Smooth muscle cell (in vitro differentiated cells): ENCODE measurements around the gene KLF15. TPM values are rescaled to one million over a fixed set of nuclear protein-coding genes. Genes with fewer than 3 reads are reported as not detected.

Experiments used
- DNase-seq: peaks from one replicate; lab custom pipeline; 2025; ENCODE audit not compliant: unreplicated experiment; lab: John Stamatoyannopoulos, UW
- H2AFZ ChIP-seq: fragments of 200-600 bp; sonication (generic); 2 replicates; pipeline ENCODE4 v1.6.0; 2016; ENCODE audit warnings: antibody characterized with exemption, low read depth, mild to moderate bottlenecking
- H3F3A ChIP-seq: fragments of 200-600 bp; sonication (generic); 2 replicates; pipeline ENCODE4 v1.6.0; 2017; ENCODE audit warnings: antibody characterized with exemption, low read depth
- H3K27ac ChIP-seq: fragments of 200-600 bp; sonication (generic); 2 replicates; pipeline ENCODE4 v1.5.1; 2016; ENCODE audit warnings: low read depth, mild to moderate bottlenecking
- H3K27me3 ChIP-seq: fragments of 200-600 bp; sonication (generic); 2 replicates; pipeline ENCODE4 v1.6.1; 2016; ENCODE audit warnings: low read depth, mild to moderate bottlenecking
- H3K36me3 ChIP-seq: fragments of 200-600 bp; sonication (generic); 2 replicates; pipeline ENCODE4 v1.5.1; 2016; ENCODE audit warnings: low read depth
- H3K4me1 ChIP-seq: fragments of 200-600 bp; sonication (generic); 2 replicates; pipeline ENCODE4 v1.5.1; 2016; ENCODE audit warnings: low read depth
- H3K4me2 ChIP-seq: fragments of 200-600 bp; sonication (generic); 2 replicates; pipeline ENCODE4 v1.6.0; 2016; ENCODE audit warnings: mild to moderate bottlenecking
- H3K4me3 ChIP-seq: fragments of 200-600 bp; sonication (generic); 2 replicates; pipeline ENCODE4 v1.5.1; 2016; ENCODE audit warnings: mild to moderate bottlenecking
- H3K79me2 ChIP-seq: fragments of 200-600 bp; sonication (generic); 2 replicates; pipeline ENCODE4 v1.6.0; 2016; ENCODE audit warnings: low read depth, mild to moderate bottlenecking
- H3K9ac ChIP-seq: fragments of 200-600 bp; sonication (generic); 2 replicates; pipeline ENCODE4 v1.6.0; 2016; ENCODE audit warnings: low read depth
- H3K9me3 ChIP-seq: fragments of 200-600 bp; sonication (generic); replicated peaks from 2 replicates; pipeline ENCODE4 v1.5.1; 2016; ENCODE audit warnings: low read depth
- H4K20me1 ChIP-seq: fragments of 200-600 bp; sonication (generic); 2 replicates; pipeline ENCODE4 v1.6.0; 2016; ENCODE audit warnings: low read depth
- CTCF ChIP-seq: fragments of 200-600 bp; sonication (generic); IDR thresholded peaks from 2 replicates; pipeline ENCODE4 v1.5.1; 2017; ENCODE audit warnings: borderline replicate concordance, mild to moderate bottlenecking, antibody characterized with exemption; ENCODE audit not compliant: insufficient read depth, poor library complexity, severe bottlenecking
- WGBS: methylation state at CpG from one replicate; pipeline ENCODE4 v1.1.7; 2016; ENCODE audit warnings: low lambda C conversion rate; 5-methylcytosine and 5-hydroxymethylcytosine counted together
- polyA plus RNA-seq: library from polyadenylated mRNA; unstranded; fragments of >200 nt; fragmentation: Nextera tagmentation; extraction: Ambion mirVana; gene quantifications from 2 replicates; pipeline ENCODE4 v1.2.1, GENCODE V29; 2016
- total RNA-seq: library from RNA; depleted of rRNA; stranded (reverse); fragments of >200 nt; gene quantifications from 2 replicates; pipeline ENCODE4 v1.2.3, GENCODE V29; 2014

Gene KLF15
- total and polyA plus RNA-seq, 2 experiments from 2014 or later = not detected

- TF ChIP-seq CTCF = no peak
- H2AFZ ChIP-seq = no peak overlapping the region
- H3K9ac ChIP-seq = no peak overlapping the region
- no peaks in the 10 kb centered on the region for H3K36me3 ChIP-seq
- H3K4me2 ChIP-seq = no peak overlapping the region
- H3K27ac ChIP-seq = no peak overlapping the region
- H4K20me1 ChIP-seq = no peaks in the 10 kb centered on the region
- H3F3A ChIP-seq = no peaks in the 10 kb centered on the region
- no peak overlapping the region for H3K4me3 ChIP-seq
- no peaks in the 10 kb centered on the region for H3K79me2 ChIP-seq
- H3K9me3 ChIP-seq = no peaks in the 10 kb centered on the region
- H3K4me1 ChIP-seq = no peaks in the 10 kb centered on the region
- WGBS = 84% methylated on average over 7 of the region's 7 CpGs
- DNase-seq = no peak
- H3K27me3 ChIP-seq = no peaks in the 10 kb centered on the region
Measured at GRCh38 chr3:126311338-126311978, 45.8 kb downstream of the KLF15 start.

- no peak for DNase-seq
- H3K27me3 ChIP-seq = no peaks in the 10 kb centered on the region
- no peak overlapping the region for H3K9ac ChIP-seq
- TF ChIP-seq CTCF = no peak
- no peaks in the 10 kb centered on the region for H4K20me1 ChIP-seq
- H3F3A ChIP-seq = no peaks in the 10 kb centered on the region
- H3K4me3 ChIP-seq = no peak overlapping the region
- WGBS = 84% methylated on average over 5 of the region's 5 CpGs
- no peak overlapping the region for H3K4me2 ChIP-seq
- H3K4me1 ChIP-seq = no peaks in the 10 kb centered on the region
- H3K27ac ChIP-seq = no peak overlapping the region
- H3K79me2 ChIP-seq = no peaks in the 10 kb centered on the region
- no peaks in the 10 kb centered on the region for H3K9me3 ChIP-seq
- no peaks in the 10 kb centered on the region for H3K36me3 ChIP-seq
- H2AFZ ChIP-seq = no peak overlapping the region
Measured at GRCh38 chr3:126310816-126311215, 46.4 kb downstream of the KLF15 start.

GRCh38 chr3:126309861-126310655 is 47.1 kb downstream of the KLF15 start:
- no peak overlapping the region for H3K27ac ChIP-seq
- H4K20me1 ChIP-seq = no peaks in the 10 kb centered on the region
- WGBS = 92% methylated on average over 12 of the region's 12 CpGs
- no peak for TF ChIP-seq CTCF
- H3K4me1 ChIP-seq = no peaks in the 10 kb centered on the region
- no peaks in the 10 kb centered on the region for H3K9me3 ChIP-seq
- H2AFZ ChIP-seq = no peak overlapping the region
- H3K27me3 ChIP-seq = no peaks in the 10 kb centered on the region
- no peak overlapping the region for H3K9ac ChIP-seq
- no peaks in the 10 kb centered on the region for H3K79me2 ChIP-seq
- no peak overlapping the region for H3K4me2 ChIP-seq
- no peak overlapping the region for H3K4me3 ChIP-seq
- H3F3A ChIP-seq = no peaks in the 10 kb centered on the region
- no peaks in the 10 kb centered on the region for H3K36me3 ChIP-seq
- no peak for DNase-seq
